GM18511 (cell line): ENCODE data around the gene MYO18B.

ENCODE experiments used
- ATAC-seq: cut with Tn5 transposase; IDR thresholded peaks from one replicate; pipeline ENCODE4 v1.9.1; 2021; ENCODE audit warnings: mild to moderate bottlenecking, moderate library complexity; ENCODE audit not compliant: unreplicated experiment

Gene MYO18B

DNA sequence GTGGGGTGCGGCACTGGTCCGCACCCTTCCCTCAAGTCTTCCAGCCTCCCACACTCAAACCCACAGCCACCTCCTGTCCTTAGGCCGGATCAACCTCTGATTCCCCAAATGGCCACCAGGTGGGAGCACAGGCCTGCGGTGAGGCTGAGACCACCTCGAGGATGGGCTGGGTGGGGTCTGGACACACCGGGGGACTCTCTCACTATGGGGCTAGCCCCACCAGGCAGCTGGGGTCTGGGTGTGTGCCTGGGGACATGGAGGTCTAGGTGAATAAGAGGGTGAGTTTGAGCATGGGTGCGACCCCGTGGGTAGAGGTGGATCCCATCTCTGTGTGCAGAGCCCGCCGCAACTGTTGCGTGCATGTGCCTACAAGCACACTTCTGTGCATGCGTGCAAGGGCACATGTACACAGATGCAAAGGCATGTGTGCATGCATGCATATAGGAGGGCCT lies 32.6 kb downstream of the MYO18B start:
- no peak for ATAC-seq

DNA sequence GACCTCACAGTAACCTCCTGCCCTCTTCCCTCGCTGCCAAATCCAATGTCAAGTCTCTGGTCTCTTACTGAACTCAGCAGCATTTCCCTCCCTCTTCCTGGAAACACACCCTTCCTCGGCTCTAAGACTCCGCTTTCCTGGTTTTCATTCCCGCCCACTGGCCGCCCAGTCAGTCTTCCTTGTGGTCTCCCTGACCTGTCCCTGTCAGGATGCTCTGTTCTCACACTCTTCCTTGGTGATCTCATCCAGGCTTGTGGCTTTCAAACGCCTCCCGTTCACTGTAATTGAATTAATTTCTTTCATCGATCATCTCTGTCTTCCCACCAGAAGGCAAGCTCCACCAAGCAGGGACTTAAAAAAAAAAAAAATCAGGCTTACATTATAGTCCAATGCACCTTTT lies 33.5 kb downstream of the MYO18B start:
- no peak for ATAC-seq

- no peak for ATAC-seq
Measured at GRCh38 chr22:25777411-25777810, 35.4 kb downstream of the MYO18B start.

- ATAC-seq = no peak
Measured at GRCh38 chr22:25777870-25778269, 35.9 kb downstream of the MYO18B start.

- ATAC-seq = no peak
Measured at GRCh38 chr22:25779426-25779825, 37.4 kb downstream of the MYO18B start.

- ATAC-seq = no peak
Measured at GRCh38 chr22:25779890-25780289, 37.9 kb downstream of the MYO18B start.

DNA sequence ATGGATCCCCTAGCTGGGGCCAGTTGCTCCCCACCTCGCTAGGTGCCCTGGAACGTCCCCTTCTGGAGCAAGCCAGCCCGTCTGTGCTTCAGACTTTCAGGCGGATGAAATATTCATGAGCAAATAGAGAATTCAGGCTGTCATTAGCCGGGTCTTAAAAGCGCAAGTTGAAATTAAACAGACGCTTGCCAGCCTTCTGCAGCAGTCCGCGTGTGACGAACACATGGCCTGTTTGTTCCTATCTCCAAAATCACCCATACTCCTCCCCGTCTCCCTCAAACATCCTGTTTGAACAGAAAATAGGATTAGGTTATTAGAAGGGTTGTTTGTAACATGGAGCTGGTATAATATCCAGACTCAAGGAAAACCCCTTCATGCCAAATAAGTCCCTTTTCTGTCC lies 38.7 kb downstream of the MYO18B start:
- no peak for ATAC-seq

GRCh38 chr22:25781801-25782200 lies 39.8 kb downstream of the MYO18B start:
- ATAC-seq = no peak

DNA sequence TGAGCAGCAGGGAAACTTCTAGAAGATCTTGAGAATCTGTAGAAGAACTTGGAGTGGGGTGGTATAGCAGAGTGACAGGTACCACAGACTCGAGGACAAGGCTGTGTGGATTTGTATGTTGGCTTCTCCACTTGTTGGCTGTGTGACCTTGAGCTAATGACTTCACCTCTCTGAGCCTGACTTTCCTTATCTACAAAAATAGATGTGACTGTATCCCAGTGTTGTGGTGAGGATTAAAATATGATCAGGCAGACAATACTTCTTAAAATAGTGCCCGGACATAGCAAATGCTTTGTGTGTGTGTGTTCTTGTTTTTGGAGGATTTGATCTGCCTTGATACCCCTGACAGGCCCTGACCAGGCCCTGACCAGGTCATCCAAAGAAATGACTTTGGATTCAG lies 40.8 kb downstream of the MYO18B start:
- ATAC-seq = no peak

DNA sequence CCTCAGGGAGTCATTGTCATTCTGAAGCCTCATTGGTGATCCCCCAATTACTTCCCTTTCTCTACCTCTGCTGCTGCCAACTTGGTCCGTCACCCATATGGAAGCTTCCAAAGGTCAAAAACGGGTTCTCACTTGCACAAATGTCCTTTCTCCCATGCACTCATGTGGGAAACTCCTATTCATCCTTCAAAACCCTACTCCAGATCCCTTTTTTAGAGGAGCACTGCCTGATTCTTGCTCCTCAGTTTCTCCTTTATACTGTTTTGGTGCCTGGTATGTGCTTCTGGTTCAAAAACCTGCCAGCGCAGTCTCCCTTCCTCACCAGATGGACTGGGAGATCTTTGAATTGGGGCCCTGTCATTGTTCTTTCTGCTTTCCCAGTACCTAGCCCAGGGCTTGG lies 41.9 kb downstream of the MYO18B start:
- no peak for ATAC-seq

DNA sequence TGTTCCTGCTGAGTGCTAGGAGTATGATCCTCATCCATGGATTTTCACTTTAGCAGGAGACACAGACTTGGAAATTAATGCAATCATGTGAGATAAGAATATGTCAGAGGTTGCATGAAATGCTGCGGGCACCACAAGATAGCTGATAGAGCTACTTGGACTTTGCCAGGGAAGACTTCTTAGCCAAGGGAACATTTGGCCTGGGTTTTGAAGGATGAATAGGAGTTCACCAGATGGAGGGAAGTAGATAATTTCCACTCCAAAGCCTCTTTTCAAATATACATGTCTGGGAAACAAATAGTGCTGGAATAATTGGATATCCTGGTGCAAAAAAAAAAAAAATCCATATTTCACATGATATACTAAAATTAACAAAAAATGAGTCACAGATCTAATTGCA lies 44.2 kb downstream of the MYO18B start:
- no peak for ATAC-seq

DNA sequence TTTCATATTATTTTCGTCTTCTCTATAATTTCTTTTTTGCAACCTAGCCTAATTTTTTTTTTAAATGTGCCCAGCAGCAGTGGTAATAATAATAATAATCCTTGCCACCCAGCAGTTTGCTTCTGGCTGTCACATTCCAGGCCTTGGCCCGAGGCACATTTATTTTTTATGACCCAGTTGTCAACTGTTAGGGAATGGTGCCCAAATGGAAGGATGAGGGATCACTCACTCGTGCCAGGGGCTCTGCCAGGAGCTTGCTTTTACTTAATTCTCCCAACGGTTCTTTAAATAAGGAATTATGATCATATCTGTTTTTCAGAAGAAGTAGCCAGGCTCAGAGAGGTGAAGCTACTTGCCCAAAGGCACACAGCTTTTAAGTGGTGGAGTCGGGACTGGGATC lies 49.6 kb downstream of the MYO18B start:
- no peak for ATAC-seq

- ATAC-seq = no peak
Measured at GRCh38 chr22:25795478-25795877, 53.5 kb downstream of the MYO18B start.

DNA sequence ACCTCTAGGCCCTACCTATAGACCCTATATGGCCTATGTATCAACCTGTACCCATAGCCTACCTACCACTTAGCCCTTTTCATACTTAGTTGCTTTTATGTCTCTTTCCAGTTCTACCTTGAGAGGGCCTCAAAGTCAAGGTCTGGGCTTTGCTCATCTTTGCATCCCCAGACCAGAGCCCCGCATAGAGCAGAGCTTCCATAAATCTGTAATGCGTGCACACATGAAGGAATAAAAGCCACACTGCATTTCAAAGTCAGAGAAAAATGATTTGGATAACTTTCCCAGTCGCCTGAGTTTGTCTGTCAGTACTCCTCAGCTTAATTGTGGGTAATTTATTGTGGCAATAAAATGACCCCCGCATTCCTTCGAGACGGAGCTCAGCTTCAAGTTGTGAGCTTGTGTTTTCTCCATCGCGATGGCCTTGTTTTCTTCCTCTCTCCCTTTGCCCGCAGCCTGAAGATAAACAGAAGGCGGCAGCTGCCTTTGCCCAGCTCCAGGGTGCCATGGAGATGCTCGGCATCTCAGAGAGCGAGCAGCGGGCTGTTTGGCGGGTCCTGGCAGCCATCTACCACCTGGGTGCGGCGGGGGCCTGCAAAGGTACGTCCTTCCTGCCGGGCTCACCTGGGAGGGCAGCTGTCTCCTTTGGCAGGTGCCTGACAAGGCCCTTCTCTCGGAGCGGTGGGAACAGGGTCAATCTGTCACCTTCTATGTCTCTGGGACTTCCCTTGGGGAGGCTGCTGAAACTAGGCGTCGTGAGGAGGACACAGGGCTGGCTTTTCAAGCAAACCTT lies 55.7 kb downstream of the MYO18B start:
- ATAC-seq = no peak

GRCh38 chr22:25800766-25801165 lies 58.8 kb downstream of the MYO18B start:
- no peak for ATAC-seq

DNA sequence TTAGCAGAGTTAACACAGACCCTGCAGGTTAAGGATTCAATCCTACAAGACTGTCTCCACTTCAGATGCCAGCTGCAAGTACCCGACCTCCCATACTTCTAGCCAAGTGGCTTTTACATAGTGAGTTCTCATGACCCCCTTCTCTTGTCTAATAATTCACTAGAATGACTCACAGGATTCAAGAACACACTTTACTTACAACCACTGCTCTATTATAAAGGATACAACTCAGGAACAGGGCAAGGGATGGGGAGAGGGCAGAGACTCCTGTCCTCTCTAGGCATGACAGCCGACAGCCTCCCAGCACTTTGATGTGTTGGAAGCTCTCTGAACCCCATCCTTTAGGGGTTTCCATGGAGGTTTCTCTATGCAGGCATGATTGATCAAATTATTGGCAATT lies 60.0 kb downstream of the MYO18B start:
- ATAC-seq = no peak

DNA sequence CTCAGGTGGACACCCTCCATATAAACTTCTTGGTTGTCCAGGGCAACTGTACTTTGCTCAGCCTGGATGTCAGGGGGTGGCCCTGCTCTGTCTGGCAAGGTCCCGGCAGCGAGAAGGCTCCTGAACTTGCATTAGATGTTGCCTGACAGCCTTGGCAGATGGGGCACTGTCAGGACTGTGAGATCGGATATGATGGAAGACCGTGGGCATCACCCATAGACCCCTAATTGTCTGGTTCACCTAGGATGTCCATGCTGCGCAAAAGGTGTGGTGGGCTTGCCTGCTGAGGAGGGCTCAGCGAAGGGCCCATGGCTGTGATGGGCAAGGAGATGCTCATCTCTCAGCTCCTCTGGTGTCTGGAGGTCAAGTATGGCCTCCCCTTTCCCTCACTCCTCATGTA lies 62.7 kb downstream of the MYO18B start:
- ATAC-seq = no peak

- ATAC-seq = no peak
Measured at GRCh38 chr22:25806579-25806978, 64.6 kb downstream of the MYO18B start.

GRCh38 chr22:25814685-25815084 lies 72.7 kb downstream of the MYO18B start:
- no peak for ATAC-seq

DNA sequence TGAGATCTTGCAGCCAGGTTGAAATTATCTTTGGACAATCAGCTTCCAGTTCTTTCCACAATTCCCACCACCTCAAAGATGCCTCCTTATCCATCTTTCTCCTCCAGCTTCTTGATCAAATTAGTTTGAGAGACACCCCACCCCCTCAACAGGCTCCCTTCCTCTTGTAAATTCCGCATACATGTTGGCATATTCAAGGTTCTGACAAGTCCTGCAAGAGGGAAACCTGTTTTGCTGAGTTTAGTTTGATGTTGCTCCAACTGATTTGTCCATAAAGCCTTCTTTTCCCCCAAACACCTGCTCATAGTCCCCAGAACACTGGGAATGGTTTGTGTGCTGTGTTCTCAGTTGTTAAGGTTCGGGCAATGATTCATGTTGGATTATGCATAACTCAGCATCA lies 73.6 kb downstream of the MYO18B start:
- ATAC-seq = no peak

- no peak for ATAC-seq
Measured at GRCh38 chr22:25816522-25817059, 74.6 kb downstream of the MYO18B start.

DNA sequence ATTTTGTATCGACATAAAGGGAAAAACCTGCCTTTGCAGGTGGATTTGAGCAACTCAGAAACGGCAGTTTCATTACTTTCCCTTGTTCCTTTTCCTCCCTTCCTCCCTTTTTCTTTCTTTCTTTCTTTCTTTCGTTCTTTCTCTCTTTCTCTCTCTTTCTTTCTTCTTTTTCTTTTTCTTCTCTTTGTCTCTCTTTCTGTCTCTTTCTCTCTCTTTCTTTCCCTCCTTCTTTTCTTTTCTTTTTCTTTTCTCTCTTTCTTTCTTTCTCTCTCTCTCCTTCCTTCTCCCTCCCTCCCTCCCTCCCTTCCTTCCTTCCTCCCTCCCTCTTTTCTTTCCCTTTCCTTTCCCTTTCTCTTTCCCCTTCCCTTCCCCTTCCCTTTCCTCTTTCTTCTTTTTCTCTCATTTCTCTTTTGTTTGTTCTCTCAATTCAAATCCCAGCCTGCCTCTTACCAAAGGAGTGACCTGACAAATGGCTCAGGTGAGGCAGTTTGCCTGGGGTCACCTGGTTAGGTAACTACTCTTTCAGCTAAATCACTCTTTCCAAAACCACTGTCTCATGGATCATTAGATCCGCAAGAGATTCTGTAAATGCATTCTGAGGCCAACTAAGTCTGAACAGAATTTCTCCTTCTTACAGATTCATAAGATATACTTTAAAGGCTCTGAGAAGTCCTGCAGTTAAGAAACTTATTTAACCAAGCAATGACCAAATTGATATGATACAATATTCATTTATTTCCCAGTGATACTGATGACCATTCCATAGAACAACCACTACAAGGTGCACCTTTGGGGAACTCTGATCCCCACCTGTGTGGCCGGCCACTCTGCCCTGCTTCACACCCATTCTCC lies 75.3 kb downstream of the MYO18B start:
- no peak for ATAC-seq
